GM19099 (cell line): Measurements from ENCODE around the gene VAC14.

Source experiments
- POLR2A ChIP-seq: IDR thresholded peaks from 3 replicates; pipeline ENCODE4 v1.6.1; 2011; ENCODE audit warnings: low read depth; ENCODE audit not compliant: insufficient read length; ENCODE audit errors: extremely low read depth

The VAC14 gene

GRCh38 chr16:70741783-70742125, 59.2 kb downstream of the VAC14 start:
- TF ChIP-seq POLR2A = no peak

GRCh38 chr16:70740914-70741782, 59.8 kb downstream of the VAC14 start:
- no peak for TF ChIP-seq POLR2A

GRCh38 chr16:70740174-70740913, 60.6 kb downstream of the VAC14 start:
- no peak for TF ChIP-seq POLR2A

- no peak for TF ChIP-seq POLR2A
Measured at GRCh38 chr16:70739389-70739788, 61.6 kb downstream of the VAC14 start.

- no peak for TF ChIP-seq POLR2A
Measured at GRCh38 chr16:70738083-70738977, 62.6 kb downstream of the VAC14 start.

DNA sequence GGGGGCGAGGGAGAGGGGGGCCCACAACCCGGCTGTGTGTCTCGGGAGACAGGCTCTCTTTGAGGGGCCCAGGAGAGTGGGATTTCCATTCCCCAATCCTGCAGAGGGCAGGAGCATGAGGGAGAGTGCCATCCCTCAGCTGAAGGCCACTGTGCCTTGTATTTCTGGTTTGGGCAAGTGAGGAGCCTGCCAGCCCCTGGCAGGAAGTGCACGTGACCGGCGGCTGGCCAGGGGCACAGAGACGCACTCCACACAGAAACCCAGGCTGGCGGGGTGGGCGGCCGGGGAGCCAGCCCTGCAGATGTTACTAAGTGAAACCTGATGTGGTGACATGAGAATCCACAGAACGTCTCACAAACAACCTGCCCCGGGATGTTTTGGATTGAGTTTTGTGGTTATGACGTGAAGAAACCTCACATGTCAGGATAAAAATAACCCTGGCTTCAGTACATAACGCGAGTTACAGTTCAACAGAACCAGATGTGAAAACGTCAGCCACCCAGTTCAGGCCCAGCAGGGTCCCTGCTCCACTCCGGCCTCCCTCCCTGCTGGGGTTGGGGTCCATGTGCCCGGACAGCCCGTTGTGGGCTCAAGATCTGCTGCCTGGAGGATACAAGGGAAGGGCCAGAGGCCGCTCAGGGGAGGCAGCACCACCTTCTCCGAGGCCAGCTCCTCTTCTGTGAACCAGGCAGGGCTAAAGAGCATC, 63.4 kb downstream of the VAC14 start:
- TF ChIP-seq POLR2A = no peak

DNA sequence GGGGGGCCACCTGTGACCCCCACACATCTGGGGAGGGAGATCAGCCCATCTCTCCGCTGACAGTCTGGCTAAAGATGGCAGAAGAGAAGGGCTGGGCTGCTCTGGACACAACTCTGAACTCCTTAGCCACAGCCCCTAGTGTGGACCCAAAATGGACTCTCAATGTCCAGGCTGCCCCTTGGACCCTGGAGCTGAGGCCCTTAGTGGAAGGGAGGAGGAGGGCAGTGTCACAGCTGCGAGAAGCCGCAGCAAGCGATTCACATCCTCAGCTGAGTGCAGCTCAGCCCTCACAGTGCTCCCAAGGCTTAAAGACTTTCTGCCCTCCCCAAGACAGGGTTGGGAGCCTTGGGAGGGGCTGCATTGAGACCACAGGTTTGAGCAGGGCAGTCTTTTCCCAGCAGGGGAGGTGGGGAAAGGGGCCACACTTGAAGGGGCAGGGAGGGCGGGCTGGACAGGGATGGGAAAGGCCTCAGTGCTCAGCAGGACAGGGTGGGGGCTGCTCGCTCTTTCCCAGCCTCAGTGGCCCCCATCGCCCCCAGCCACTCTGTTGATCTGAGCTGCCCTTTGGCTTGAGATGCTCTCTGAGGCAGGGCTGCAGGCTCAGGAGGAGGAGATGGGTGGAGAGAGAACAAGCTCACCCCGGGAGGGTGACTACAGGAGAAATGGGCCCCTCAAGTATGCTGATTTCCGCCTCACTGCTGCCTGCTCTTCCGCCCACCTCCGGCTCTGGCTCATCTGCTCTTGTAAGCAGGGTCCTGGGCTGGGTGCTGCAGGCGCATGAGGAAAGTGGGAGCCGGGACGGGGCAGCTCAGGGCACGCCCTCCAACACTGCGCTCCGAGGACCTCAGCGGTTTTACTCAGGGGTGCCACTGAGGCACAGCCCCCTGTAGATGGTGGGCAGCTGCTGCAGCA, 64.2 kb downstream of the VAC14 start:
- no peak for TF ChIP-seq POLR2A

DNA sequence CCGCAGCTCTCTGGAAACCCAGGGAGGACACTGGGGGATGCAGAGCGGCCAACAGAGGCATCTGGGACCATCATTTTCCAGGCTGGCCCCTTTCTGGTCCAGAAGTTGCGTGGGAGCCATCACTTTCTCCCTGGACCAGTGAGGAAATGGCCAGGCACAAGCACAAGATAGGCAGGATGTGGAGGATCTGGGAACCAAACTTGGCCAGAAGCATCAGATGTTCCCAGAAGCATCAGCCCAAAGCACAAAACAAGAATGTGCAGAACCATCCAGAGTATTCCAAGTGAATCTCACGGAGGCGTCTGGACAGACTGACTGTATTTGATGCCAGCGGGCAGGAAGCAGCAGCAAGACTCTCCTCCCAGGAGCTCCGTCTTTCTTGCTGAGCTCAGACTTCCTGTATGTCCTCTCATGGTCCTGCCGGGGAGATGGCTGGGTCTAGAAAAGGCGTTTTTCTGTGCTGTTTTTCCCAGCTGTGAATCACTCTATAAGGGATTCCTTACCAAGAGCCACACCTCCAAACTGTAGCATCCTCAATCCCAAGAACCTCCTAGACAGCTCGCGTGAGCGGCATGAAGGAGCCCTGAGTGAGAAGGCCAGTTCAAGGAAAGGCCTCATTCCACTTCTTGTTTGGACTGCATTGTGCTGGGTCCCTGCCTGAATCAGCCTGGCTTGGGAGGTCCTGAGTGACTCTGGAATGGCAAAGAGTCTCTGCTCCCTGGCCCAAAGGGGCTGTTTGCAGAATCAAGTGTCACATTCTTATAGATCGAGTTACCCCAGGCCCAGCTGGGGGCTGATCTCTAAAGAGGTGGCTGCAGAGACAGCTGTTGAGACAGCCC, 65.6 kb downstream of the VAC14 start:
- TF ChIP-seq POLR2A = no peak

DNA sequence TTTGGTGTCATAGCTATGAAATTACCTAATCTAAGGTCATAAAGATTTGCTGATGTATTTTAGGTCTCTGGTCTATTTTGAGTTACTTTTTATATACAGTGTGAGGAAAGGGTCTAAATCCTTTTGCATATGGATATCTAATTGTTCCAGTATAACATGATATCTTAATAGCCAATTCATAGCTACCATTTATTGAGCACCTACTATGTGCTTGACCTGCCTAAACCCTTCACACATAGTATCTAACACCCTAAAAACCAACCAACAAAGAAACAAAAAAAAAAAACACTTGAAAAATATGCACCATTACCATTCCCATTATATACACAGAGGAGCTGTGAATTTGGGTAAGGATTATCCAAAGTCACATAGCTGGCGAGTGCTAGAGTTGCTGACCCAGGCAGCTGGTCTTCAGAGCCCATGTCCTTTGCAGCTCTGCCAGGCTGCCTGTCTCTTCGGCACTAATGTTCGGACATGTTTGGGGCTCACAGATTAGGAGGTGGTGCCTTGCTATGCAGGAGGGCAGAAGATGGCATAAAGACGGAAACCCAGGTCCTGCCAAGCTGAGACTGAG, 66.3 kb downstream of the VAC14 start:
- no peak for TF ChIP-seq POLR2A

GRCh38 chr16:70730944-70731343, 70.0 kb downstream of the VAC14 start:
- TF ChIP-seq POLR2A = no peak

- no peak for TF ChIP-seq POLR2A
Measured at GRCh38 chr16:70730031-70730430, 70.9 kb downstream of the VAC14 start.

GRCh38 chr16:70729292-70729691, 71.7 kb downstream of the VAC14 start:
- TF ChIP-seq POLR2A = no peak

DNA sequence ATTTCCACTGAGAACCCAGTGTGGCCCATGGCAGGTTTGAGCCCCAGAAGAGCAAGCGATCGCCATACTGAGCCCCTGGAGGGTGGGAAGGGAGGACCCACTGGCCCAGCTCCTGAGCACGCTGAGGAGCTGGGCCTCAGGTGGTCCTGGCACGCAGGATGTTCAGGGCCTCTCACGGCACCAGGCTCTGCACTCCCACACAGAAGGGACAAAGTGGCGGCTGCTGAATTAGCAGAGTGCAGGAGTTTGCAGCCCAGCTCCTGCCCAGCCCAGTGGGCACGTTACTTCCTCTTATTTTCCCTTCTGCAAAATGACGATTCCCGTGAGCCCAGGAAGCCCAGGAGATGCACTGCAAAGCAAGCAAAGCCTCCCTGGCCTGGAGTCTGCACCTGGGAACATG, 72.8 kb downstream of the VAC14 start:
- TF ChIP-seq POLR2A = no peak

- TF ChIP-seq POLR2A = no peak
Measured at GRCh38 chr16:70726892-70727361, 74.0 kb downstream of the VAC14 start.
